Stimulated activated CD8-positive, alpha-beta memory T cell treated with anti-CD3 and anti-CD28 coated beads, Interleukin-2, amount 100 ng/mL, for 48 hours (primary cell): ENCODE measurements around the gene POLD2.

Experiments
- DNase-seq, 2 donors: peaks; one replicate each; pipeline ENCODE4 v3.0.0-alpha.2; 2020; ENCODE audit warnings: low read depth in 2 of 2

POLD2 gene

GRCh38 chr7:44102846-44103565 lies 20.3 kb downstream of the POLD2 start:
- DNase-seq = no peak

- DNase-seq = no peak
Measured at GRCh38 chr7:44101966-44102845, 21.1 kb downstream of the POLD2 start.

- no peak for DNase-seq
Measured at GRCh38 chr7:44101303-44101965, 21.9 kb downstream of the POLD2 start.

GRCh38 chr7:44100458-44101302 lies 22.7 kb downstream of the POLD2 start:
- DNase-seq = no peak

GRCh38 chr7:44099669-44100068 lies 23.7 kb downstream of the POLD2 start:
- no peak for DNase-seq

- no peak for DNase-seq
Measured at GRCh38 chr7:44098092-44099068, 25.0 kb downstream of the POLD2 start.

GRCh38 chr7:44097064-44097932 lies 26.1 kb downstream of the POLD2 start:
- DNase-seq = no peak

- DNase-seq = no peak
Measured at GRCh38 chr7:44096326-44096881, 26.9 kb downstream of the POLD2 start.

- DNase-seq = no peak
Measured at GRCh38 chr7:44095781-44096180, 27.6 kb downstream of the POLD2 start.

GRCh38 chr7:44094883-44095592 lies 28.3 kb downstream of the POLD2 start:
- DNase-seq = no peak

- no peak for DNase-seq
Measured at GRCh38 chr7:44094365-44094764, 29.0 kb downstream of the POLD2 start.

GRCh38 chr7:44093102-44093641 lies 30.2 kb downstream of the POLD2 start:
- DNase-seq = no peak

- DNase-seq = no peak
Measured at GRCh38 chr7:44087911-44088838, 35.2 kb downstream of the POLD2 start.

- no peak for DNase-seq
Measured at GRCh38 chr7:44086627-44087026, 36.7 kb downstream of the POLD2 start.

GRCh38 chr7:44085546-44085945 lies 37.8 kb downstream of the POLD2 start:
- DNase-seq = no peak

GRCh38 chr7:44084701-44085100 lies 38.6 kb downstream of the POLD2 start:
- DNase-seq = no peak

- DNase-seq = no peak
Measured at GRCh38 chr7:44083796-44084195, 39.6 kb downstream of the POLD2 start.
